A673 (cell line): ENCODE results near the gene CCNB3.

ENCODE experiments used
- EZH2 ChIP-seq: fragments of 200-600 bp; sonication (generic); IDR thresholded peaks from 2 replicates; pipeline ENCODE4 v1.6.1; 2017; ENCODE audit warnings: borderline replicate concordance, low read depth, mild to moderate bottlenecking, mixed read lengths, antibody characterized with exemption, low read length; ENCODE audit not compliant: poor library complexity, severe bottlenecking
- TF ChIP-seq, protein P1 (sequence below): fragments of 300-800, 200-600 bp; sonication (generic); conservative IDR thresholded peaks from 2 replicates; pipeline ENCODE4 v1.5.1; 2017; ENCODE audit warnings: low read depth, mild to moderate bottlenecking, antibody characterized with exemption, low read length, moderate library complexity, mixed read lengths

DNA sequence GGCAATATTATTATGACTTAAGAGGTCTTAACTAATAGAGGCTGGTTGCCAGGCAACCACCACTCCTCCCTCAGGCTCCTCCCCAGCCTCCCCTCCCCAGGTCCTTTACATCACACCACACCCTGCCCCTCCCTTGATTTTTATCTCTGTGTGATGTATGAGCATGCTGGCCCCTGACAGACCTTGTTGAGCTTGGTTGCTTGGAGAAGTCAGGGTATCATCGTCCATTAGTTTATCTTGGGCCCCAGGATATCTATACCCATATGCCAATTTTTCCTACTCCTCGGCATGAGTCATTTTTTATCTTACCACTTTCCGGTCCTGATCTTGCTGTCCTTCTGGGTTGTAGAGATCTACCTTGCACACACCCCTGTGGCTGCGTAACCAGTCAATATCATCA is 6.2 kb upstream of the CCNB3 start:
- TF ChIP-seq, protein P1, sequence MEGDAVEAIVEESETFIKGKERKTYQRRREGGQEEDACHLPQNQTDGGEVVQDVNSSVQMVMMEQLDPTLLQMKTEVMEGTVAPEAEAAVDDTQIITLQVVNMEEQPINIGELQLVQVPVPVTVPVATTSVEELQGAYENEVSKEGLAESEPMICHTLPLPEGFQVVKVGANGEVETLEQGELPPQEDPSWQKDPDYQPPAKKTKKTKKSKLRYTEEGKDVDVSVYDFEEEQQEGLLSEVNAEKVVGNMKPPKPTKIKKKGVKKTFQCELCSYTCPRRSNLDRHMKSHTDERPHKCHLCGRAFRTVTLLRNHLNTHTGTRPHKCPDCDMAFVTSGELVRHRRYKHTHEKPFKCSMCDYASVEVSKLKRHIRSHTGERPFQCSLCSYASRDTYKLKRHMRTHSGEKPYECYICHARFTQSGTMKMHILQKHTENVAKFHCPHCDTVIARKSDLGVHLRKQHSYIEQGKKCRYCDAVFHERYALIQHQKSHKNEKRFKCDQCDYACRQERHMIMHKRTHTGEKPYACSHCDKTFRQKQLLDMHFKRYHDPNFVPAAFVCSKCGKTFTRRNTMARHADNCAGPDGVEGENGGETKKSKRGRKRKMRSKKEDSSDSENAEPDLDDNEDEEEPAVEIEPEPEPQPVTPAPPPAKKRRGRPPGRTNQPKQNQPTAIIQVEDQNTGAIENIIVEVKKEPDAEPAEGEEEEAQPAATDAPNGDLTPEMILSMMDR = no peak
- TF ChIP-seq EZH2 = no peak
